HCEC 1CT (cell line): ENCODE results near the gene ZFYVE9.
A peak's percentile ranks its signal among the peaks of the same experiment; 100 is the strongest.
"Not testable (repeated sequence)": the region's sequence is repeated elsewhere in the genome, so short reads cannot be mapped to it uniquely, and the experiment has no call there.

ENCODE experiments used
- DNase-seq: peaks from one replicate; pipeline ENCODE4 v3.0.0-alpha.2; 2017

ZFYVE9 gene

DNA sequence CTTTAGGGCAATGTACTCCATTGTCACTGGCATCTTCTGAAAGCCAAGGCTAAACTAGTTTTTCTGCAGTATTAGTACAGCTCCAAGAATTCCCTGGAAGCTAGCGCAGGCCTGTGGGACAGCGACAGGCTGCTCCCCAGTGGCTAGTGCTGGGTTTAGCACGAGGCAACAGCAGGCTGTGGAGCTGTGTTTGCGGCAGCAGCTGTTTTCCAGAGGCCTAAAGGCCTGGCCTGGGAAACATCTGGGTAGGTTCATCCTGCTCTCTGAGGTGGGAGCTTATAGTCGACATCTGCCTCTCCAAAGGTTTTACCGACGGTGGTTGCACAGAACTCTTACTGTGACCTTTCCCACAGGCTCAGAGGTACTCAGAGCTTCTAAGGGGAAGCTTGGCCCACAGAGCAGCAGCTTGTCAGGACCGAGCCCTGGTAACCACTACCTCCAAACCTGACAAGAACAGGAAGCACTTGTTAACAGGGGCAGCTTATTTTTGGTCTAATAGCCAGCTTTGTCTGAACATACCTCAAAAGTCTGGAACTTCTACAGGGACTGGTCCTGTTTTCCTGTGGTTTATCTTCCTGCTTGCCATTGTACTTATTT, 206.9 kb downstream of the ZFYVE9 start:
- peak; percentile 13 for DNase-seq

DNA sequence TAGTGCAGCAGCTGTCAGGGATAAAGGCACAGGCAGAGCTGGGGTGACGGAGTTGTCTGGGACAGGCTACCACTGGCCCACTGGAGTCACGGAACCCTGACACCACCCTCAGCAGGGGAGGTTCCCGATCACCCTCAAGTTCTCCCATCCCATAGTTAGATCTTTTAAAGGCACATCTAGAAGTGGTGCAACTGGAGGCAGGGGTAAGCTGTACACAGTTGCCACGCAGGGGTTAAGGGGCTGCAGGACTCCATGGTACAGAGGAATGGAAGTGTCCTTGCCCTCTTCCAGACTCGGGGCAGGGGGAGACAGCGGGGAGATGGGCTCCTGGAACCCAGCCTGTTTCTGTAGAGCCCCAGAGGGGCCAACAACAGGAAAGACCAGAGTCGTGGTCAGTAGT, 210.8 kb downstream of the ZFYVE9 start:
- no peak for DNase-seq

DNA sequence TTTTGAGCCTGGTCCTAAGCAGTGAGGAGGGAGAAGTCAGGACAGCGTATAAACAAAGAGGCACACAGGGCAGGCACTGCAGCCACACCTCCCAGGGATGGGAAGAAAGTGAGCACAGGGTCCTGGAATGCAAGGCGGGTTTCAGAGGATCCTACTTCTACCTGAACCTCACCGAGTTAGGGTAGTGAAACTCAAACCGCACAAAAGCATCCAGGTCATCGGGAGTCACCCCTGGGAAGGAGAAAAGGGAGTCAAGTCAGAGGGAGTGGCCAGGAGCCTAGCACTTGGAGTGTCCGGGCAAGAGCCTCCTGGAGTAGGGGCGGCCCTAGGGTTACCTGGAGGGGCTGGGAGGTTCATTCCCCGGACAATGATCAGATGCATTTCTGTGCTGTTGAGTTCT, 213.5 kb downstream of the ZFYVE9 start:
- DNase-seq, result no peak

DNA sequence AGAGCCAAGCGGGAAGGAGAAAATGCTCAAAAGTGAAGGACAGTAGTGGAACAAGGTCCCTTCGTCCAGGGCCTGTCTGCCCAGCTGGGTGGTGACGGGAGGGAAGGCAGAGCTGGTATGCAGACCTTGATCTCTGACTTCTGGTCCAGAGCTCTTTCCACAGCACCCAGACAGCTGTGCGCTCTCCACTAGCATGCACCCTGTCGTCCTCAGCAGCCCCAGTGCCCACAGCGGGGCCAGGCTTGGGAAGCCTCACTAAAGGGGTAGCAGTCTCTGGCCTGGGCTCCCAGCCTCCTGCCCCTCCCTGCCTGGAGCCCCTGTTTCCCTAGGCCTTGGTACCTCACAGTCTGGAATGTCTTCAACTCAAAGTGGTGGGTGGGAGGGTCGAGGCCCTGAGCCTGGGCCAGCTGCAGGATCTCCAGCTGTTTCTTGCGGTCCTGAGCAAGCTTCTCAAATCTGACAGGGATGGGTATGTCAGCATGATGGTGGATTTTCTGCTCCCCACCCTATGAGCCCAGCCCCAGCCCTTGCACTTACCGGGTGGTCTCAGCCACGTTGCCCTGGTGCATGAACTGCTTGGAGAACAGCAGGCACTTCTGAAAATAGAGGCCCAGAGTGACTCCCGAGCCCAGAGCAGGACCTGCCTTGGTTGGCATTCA, 214.1 kb downstream of the ZFYVE9 start:
- DNase-seq, result no peak

DNA sequence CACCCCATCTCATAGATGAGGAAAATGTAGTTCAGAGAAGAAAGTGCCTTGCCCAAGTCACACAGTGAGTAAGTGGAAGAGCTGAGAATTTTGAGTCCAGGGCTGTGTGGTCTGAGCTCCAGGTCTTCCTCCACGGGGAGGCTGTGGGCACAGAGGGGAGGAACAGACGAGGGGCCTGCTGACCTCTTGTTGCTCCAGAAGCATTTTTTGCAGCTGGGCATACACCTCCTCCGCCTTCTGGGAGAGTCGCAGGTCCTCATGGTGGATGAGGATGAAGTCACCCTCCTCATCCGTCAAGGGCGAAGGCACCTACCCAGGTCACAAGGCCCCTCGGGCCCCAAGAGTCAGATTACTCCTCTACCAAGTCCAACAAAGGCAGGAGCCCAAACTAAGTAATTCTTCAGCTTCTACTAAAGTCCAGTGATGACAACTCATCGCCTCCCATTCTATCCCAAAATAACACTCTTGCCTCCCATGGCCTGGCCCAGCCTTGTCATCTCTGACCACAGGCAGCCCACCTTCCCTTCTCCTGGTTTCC, 215.0 kb downstream of the ZFYVE9 start:
- no peak for DNase-seq

DNA sequence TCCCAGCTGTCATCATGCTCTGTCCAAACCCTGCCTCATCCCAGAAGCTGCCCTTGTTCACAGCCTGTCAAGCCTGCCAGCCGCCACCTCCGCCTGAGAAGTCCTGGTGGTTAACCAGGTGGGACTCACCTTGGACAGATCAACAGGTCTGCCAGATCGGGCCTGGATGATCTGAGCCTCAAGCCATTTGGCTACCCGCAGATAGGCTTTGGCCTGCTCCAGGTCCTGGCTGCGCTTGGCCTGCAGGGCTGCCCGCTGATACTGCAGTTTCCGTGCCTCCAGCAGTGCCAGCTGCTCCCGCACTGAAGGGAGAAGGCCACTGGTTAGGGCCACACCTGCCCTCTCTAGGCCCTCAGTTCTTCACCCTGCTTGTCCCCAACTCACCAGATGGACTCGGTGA, 215.5 kb downstream of the ZFYVE9 start:
- no peak for DNase-seq

DNA sequence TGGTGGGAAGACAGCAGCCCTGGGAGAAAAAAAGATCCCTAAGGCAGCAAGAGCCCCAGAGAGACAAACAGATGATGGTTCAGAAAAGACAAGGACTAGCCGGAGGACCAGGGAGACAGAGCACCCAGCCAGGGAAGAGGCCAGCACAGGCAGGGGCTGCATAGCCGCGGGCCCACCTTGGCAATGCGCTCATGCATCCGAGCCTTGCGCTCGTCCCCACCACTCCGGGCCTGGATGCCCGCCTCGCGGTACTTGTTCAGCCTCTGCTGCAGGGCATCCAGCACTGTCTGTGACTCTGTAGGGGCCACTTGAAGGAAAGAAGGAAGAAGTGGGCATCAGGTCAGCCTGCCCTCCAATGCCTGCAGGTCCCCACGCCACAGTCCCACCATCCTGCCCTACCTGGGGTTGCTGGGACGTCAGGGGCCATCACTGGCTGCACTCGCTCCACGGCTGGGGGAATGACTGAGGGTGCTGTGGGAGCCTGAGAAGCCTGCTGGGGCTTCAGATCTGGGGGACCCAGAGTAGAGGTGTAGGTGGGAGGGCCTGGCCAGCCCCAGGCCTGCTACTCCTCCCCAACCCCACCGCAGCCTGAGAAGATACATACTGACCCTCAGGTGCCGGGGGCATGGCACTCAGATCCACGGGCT, 217.1 kb downstream of the ZFYVE9 start:
- DNase-seq, result no peak

DNA sequence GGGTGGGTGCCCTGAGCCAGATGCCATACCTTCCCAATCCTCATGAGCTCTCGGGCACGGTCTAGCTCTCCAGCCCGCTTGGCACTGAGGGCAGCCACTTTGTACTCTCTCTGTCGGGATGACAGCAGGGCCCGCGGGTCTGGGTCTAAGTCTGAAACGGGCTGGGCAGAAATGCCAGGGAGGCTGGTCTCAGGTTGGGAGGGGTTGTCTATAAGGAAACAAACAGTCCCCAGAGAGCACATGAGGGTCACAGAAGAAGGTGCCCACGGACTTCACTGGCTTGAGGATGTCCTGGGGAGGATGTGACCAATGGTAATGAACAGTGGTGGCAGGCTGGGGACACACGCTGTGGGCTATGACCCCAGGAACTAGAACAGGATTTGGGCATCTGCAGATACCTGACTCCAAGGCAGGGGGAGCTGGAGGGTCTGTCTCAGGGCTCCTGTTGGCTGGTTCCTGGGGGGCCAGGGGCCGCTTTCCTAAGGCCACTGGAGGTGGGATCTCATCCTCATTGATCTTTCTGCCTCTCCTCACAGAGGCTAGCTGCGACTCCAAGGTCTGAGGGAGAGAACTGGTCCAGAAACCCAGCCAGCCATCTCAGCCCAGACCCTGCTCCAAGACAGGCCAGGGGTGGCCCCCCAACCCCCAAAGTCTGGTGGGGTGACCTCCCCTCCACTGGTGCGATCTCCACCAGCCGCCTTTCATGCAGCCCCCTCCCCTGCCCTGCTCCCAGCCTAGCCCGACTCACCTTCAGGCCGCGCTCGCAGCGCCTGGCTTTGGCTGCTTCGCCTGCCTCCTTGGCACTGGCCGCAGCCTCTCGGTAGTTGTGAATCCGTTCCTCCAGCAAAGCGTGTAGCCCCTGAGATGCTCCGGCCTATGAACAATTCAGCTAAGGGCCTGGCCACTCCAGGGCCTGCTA, 218.0 kb downstream of the ZFYVE9 start:
- DNase-seq, result no peak

DNA sequence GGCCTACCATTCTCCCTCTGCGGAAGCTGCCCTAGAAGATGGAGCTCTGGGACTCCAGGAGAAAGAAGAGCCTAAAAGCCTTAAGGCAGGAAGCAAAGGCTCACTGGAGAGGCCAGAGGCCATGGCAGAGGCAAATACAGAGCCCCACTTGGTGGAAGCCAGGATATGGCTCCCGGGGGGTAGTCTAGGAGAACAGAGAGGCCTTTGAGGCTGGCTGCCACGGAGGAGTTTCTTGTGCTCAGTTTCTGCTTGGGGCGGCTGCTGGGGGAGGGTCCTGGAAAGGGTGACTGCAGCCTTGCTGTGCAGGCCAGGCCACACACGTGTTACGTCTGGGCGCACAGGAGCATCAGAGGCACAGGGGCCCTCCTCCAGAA, 218.7 kb downstream of the ZFYVE9 start:
- no peak for DNase-seq

DNA sequence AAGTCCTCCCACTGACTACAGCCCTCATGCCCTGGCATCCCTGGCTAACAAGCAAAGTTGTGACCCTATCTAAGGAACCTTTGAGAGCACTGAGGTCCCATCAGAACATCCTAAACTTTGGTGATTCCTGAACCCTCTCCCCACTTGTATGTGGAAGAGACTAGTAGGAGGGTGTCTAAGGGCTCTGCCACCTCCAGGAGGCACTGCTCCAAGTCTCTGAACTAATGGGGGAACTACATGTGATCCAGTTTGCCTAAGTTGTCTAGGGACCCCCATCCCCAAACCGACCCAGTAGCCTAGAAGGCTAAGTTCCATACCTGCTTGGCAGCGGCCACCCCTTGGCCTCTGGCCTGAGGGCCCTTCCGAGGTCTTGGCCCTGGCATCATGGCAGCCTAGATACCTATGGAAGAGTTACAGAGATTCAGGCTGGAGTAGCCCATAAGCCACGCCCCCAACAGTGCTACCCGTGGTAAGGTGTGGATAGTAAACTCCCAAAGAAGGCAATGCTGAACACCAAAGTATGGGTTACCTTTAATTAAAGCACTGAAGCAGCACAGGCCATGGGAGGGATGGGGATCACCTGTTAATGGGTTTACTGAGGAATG, 222.4 kb downstream of the ZFYVE9 start:
- DNase-seq, result no peak

DNA sequence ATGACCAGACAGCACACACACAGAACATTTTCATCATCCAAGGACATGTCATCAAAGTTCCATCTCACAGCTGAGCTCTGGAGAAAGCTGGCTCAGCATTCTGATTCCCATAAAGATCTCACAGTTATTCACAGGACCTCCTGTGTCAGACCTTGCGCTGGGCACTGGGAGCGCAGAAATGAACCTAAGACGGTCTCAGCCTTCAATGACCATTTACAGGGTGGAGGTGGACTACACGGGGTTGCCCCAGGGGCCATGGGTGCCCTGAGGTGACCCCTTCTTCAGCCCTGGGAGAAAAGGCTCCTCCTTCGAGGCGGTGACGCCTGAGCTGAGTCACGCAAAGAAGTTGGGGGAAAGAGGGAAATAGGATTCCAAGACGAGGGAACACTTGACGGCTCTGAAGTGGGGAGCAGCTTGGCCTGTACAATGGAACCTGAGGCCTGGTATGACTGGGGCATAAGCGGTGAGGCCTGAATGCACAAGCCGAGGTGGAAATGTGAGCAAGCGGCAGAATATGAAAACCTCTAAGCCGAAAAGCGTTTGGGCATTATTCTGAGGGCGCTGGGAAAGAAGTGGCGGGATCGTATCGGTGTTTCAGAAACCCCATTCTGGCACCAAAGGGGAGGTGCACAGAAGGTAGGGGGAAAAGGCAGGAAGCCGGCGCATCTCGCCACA, 223.3 kb downstream of the ZFYVE9 start:
- peak; percentile 77 for DNase-seq

DNA sequence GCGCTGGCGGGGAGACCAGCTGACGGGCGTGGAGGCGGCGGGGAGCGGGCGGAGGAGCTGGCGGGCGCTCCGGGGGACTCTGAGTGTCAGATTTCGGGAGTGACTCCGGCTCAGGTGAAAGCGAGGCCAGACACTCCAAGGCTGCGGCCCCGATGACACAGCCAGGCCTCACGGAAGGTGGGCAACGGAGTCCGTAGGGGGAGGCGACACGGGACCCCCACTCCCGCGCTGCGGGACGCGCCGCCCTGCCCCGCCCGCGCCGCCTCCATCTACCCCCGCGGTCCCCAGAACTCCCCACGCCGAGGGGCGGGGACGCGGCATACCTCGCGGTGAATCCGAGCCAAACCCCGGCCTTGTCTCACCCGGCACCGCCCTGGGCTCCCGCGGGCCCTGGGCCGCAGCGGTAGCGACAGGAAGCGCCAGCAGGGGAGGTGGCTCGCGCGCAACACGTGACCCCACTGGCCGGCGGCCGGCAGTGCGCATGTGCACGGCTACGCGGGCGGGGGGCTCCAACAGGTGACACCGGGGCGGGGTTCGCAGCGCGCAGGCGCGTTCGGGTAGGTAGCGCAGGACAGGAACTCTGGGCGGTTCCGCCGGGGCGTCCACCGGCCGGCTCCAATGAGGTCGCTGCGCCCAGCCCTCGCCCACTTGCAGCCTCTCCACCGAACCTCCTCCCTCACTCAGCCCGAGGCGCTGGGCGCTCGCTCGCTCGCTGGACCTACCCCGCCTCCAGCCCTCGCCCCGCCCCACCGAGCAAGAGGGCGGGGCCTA, 224.0 kb downstream of the ZFYVE9 start, which contains the start of gene CC2D1B:
Gene CC2D1B (minus strand): TSS at position 460 of the 771 bp plus-strand sequence. CDS start 1,585 bp downstream, outside the sequence.
- peak; percentile 95 for DNase-seq

DNA sequence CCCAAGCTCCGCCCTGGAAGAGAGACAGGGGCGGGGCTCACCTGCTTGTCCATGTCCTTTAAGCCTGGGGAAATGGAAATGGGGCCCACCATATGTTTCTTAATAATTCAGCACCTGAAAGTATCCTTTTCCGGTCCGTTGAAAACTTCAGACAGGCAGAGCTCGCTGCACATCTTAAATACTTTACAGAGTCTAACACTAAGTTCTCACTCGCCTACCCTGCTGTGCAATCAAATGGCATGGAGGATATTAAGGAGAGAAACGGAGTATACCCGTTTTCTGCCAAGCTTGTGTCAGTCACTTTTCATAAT, 224.6 kb downstream of the ZFYVE9 start:
- DNase-seq, result no peak

DNA sequence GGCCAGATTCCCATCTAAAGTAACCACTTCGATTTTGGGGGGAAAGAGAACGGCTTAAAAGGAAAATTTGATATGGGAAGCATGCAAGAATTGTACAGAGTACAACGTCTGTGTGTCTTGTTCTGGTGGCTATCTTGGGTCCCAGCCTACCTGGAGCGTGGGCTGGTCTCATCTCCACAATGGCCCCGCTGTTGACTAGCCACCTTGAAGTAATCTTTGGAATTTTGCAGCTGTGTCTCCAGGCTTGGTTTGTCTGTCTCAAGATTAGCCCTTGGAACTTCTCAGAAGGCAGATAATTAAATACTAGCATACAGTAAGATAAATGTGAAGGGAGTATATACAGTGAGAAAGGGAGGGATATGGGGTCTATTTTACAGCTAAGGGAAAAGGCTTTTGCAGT, 225.4 kb downstream of the ZFYVE9 start:
- no peak for DNase-seq

DNA sequence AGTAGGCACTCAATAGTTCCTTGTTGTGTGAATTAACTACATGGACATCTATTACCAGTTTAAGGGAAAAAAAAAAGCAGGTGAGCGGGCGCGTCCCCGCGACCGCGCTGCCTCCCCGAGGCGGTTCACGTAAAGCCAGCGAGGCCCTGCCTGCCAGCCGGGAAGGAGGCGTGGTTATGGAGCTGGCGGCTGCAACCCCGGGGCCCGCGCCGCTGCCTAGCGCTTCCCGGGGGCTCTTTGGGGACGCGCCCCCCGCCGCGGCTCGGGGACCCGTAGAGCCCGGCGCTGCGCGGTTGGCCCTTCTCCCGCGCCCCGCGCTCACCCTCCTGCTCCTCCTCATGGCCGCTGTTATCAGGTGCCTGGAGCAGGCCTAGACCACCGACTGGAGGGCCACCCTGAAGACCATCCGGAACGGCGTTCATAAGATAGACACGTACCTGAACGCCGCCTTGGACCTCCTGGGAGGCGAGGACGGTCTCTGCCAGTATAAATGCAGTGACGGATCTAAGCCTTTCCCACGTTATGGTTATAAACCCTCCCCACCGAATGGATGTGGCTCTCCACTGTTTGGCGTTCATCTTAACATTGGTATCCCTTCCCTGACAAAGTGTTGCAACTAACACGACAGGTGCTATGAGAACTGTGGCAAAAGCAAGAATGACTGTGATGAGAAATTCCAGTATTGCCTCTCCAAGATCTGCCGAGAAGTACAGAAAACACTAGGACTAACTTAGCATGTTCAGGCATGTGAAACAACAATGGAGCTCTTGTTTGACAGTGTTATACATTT, 226.7 kb downstream of the ZFYVE9 start:
- peak; percentile 33 for DNase-seq

DNA sequence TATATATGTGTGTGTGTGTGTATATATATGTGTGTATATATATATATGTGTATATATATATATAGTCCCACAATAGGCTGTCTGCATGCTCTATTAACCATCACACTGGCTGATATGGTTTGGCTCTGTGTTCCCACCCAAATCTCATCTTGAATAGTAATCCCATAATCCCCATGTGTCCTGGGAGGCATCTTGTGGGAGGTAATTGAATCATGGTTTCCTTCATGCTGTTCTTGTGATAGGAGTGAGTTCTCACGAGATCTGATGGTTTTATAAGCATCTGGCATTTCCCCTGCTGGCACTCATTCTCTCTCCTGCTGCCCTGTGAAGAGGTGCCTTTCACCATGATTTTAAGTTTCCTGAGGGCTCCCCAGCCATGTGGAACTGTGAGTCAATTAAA, 228.0 kb downstream of the ZFYVE9 start:
- DNase-seq, result not testable (repeated sequence)

DNA sequence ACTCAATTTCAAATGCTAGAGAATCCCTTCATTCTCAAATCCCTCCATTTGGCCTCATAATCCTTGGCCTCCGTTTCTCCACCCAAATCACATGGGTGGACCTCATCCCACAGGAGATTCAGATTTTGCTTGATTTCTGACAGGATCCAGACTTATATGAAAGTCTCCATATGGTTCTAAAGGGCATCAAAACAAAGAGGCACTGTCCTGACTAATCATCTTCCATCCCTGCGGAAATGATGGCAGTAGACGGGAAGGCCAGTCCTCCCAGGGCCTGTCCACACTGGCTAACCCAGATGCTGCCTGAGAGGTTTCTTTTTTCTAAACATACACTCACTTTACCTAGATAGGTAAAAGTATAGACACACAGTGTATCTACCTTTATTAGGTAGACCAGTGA, 243.5 kb downstream of the ZFYVE9 start:
- no peak for DNase-seq

DNA sequence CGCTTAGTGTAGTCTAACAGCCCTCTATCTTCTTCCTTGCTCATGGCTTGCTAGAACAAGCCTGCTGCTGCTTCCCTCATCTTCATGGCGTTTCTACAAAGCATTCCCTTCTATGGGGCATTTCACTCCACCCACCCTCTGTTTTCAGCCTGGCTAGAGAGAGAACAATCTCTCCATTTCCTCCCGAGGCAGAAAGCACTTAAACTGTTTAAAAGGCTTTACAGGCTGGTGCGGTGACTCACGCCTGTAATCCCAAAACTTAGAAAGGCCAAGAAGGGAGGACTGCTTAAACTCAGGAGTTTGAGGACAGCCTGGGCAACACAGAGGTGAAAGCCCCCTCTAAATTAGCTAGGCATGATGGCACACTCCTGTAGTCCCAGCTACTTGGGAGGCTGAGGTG, 244.6 kb downstream of the ZFYVE9 start:
- no peak for DNase-seq

DNA sequence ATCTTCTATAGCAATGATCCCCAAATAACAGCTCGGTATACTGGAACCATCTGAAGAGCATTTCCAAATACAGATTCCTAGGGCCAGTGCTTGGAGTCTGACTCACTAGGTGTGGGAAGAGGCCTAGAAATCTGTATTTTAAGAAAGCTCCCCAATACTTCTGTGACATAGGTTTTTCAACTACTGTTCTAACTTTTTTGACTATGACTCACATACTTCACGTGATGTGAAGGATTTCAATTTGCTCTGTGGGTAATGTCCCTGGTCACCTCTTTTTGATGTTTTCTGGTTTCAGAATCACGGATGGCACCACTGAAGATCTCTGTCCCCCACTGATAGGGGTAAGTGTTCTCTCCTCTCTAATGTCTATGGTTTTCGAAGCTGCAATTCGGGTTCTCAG, 251.3 kb downstream of the ZFYVE9 start:
- DNase-seq, result peak; percentile 9
